Endothelial cell of umbilical vein (primary cell): ENCODE results near the gene HMG20A. TPM values are rescaled to one million over a fixed set of nuclear protein-coding genes. Genes with fewer than 3 reads are reported as not detected.

Experiments used
- BruUV-seq: library from RNA; stranded (reverse); fragments of 400-500 nt; replicated peaks from 2 replicates; lab custom pipeline; 2021; lab: Mats Ljungman, UMichigan
- CTCF ChIA-PET: fragments of 300-600, 350-600 bp; sonication (Branson Sonifier 250); formaldehyde crosslinking; loops from one replicate; lab custom pipeline; 2021; ENCODE audit warnings: antibody characterized with exemption, inconsistent platforms; lab: Charles Lee
- POLR2A ChIA-PET: fragments of 300-600, 350-600 bp; sonication (Branson Sonifier 250); formaldehyde crosslinking; loops from one replicate; lab custom pipeline; 2021; ENCODE audit warnings: antibody characterized with exemption, inconsistent platforms; lab: Charles Lee
- DNase-seq: peaks from one replicate; pipeline ENCODE4 v3.0.0-alpha.2; 2011; ENCODE audit warnings: low read depth, low spot score
- FAIRE-seq: peaks from 2 replicates; lab custom pipeline; 2011; peaks lifted over from hg19 to GRCh38; lab: Jason Lieb, UNC
- H2AFZ ChIP-seq: 2 replicates; pipeline ENCODE4 v1.6.0; 2012; ENCODE audit warnings: low read depth, low read length, control low read depth, inconsistent platforms
- H3K27ac ChIP-seq: 2 replicates; pipeline ENCODE4 v1.5.1; 2011; ENCODE audit warnings: low read depth, mild to moderate bottlenecking, control low read depth, low read length, moderate library complexity; ENCODE audit not compliant: insufficient read depth
- H3K27me3 ChIP-seq, 2 experiments: 2 replicates each; pipeline versions ENCODE4 v1.6.0 to v1.6.1; 2011; ENCODE audit warnings: low read length in 2 of 2, mixed read lengths in 1 of 2; ENCODE audit not compliant: control insufficient read depth in 2 of 2, insufficient read depth in 2 of 2
- H3K36me3 ChIP-seq, 2 experiments: 2 replicates in 1 of 2; 3 replicates in 1 of 2; pipeline ENCODE4 v1.5.1; 2011; ENCODE audit warnings: low read length in 2 of 2, mild to moderate bottlenecking in 1 of 2, moderate library complexity in 1 of 2; ENCODE audit not compliant: control insufficient read depth in 2 of 2, insufficient read depth in 2 of 2; ENCODE audit errors: extremely low read depth in 1 of 2
- H3K4me1 ChIP-seq: 3 replicates; pipeline ENCODE4 v1.5.1; 2011; ENCODE audit warnings: mild to moderate bottlenecking, low read length; ENCODE audit not compliant: control insufficient read depth, insufficient read depth; ENCODE audit errors: extremely low read depth
- H3K4me2 ChIP-seq: 2 replicates; pipeline ENCODE4 v1.6.1; 2011; ENCODE audit warnings: low read length, control low read depth, mixed read lengths; ENCODE audit not compliant: insufficient read depth
- H3K4me3 ChIP-seq, 3 experiments: fragments of 200-600 bp in 1 of 3; sonication (generic), shearing (Covaris generic) in 1 of 3; replicated peaks in 1 of 3; 2 replicates each; pipeline ENCODE4 v1.5.1; 2011 to 2016; ENCODE audit warnings: control low read depth in 3 of 3, low read length in 3 of 3, mild to moderate bottlenecking in 2 of 3, inconsistent platforms in 1 of 3, low read depth in 1 of 3, moderate library complexity in 1 of 3; ENCODE audit not compliant: insufficient read depth in 1 of 3
- H3K79me2 ChIP-seq: 2 replicates; pipeline ENCODE4 v1.6.0; 2012; ENCODE audit warnings: low read length, inconsistent platforms; ENCODE audit not compliant: control insufficient read depth, insufficient read depth
- H3K9ac ChIP-seq: replicated peaks from 2 replicates; pipeline ENCODE3; 2011; ENCODE audit warnings: low read length, control low read depth; ENCODE audit not compliant: insufficient read depth; ENCODE audit errors: extremely low read depth
- H3K9me1 ChIP-seq: replicated peaks from 3 replicates; pipeline ENCODE4 v1.6.0; 2011; ENCODE audit warnings: mild to moderate bottlenecking, low read length; ENCODE audit not compliant: control insufficient read depth, insufficient read depth; ENCODE audit errors: extremely low read depth
- H3K9me3 ChIP-seq: replicated peaks from 2 replicates; pipeline ENCODE4 v1.5.1; 2012; ENCODE audit warnings: low read length, inconsistent platforms; ENCODE audit not compliant: control insufficient read depth, insufficient read depth
- H4K20me1 ChIP-seq: replicated peaks from 2 replicates; pipeline ENCODE3; 2011; ENCODE audit warnings: mild to moderate bottlenecking, low read length; ENCODE audit not compliant: control insufficient read depth, insufficient read depth; ENCODE audit errors: extremely low read depth
- CTCF ChIP-seq, 2 donors: IDR thresholded peaks; 1 replicate in 1 of 2; 2 replicates in 1 of 2; pipeline ENCODE4 v1.5.1; 2011; ENCODE audit warnings: low read length in 2 of 2, mild to moderate bottlenecking in 2 of 2, moderate library complexity in 2 of 2, control low read depth in 1 of 2, inconsistent platforms in 1 of 2, low read depth in 1 of 2; ENCODE audit not compliant: insufficient read depth in 1 of 2; ENCODE audit errors: extremely low read depth in 1 of 2
- EZH2 ChIP-seq: IDR thresholded peaks from 2 replicates; pipeline ENCODE4 v1.6.1; 2012; ENCODE audit warnings: borderline replicate concordance, low read depth, mild to moderate bottlenecking, moderate library complexity, low read length, inconsistent platforms; ENCODE audit not compliant: severe bottlenecking
- FOS ChIP-seq: IDR thresholded peaks from 2 replicates; pipeline ENCODE4 v1.6.1; 2011; ENCODE audit warnings: mild to moderate bottlenecking, low read length, moderate library complexity, borderline replicate concordance; ENCODE audit not compliant: insufficient read depth
- GATA2 ChIP-seq: IDR thresholded peaks from 2 replicates; pipeline ENCODE4 v1.7.0; 2011; ENCODE audit warnings: low read depth, mild to moderate bottlenecking, moderate library complexity, mixed read lengths, low read length; ENCODE audit not compliant: insufficient read length, insufficient read depth
- JUN ChIP-seq: IDR thresholded peaks from 2 replicates; pipeline ENCODE4 v1.6.1; 2011; ENCODE audit warnings: borderline replicate concordance, low read depth; ENCODE audit not compliant: insufficient read length, insufficient read depth
- MYC ChIP-seq: IDR thresholded peaks from one replicate; pipeline ENCODE4 v1.6.1; 2011; ENCODE audit warnings: mild to moderate bottlenecking, low read depth, low read length
- POLR2A ChIP-seq: IDR thresholded peaks from 2 replicates; pipeline ENCODE4 v1.6.1; 2012; ENCODE audit warnings: low read depth, mild to moderate bottlenecking, control low read depth, low read length
- POLR2AphosphoS5 ChIP-seq: IDR thresholded peaks from 2 replicates; pipeline ENCODE4 v1.6.1; 2012; ENCODE audit warnings: low read depth, mild to moderate bottlenecking, control low read depth, low read length, moderate library complexity; ENCODE audit not compliant: insufficient read depth
- dilution Hi-C: fragments of 300-500 bp; cut with MboI; formaldehyde crosslinking; loops from one replicate; pipeline ENCODE4 v1.15.0; 2019; ENCODE audit warnings: low sequenced_read_pairs; ENCODE audit not compliant: extremely low pct_ligation_motif_present
- intact Hi-C: fragments of 100-400 bp; cut with micrococcal nuclease; formaldehyde crosslinking; loops from one replicate; pipeline ENCODE4 v1.10.0; 2022
- polyA plus RNA-seq, 4 experiments: library from polyadenylated mRNA; depleted of rRNA in 3 of 4; stranded (reverse) in 3 of 4; unstranded in 1 of 4; fragments of >200 nt; gene quantifications; 2 replicates each; pipeline versions ENCODE4 v1.2.1 to v1.2.3, GENCODE V29; 2011 to 2012; ENCODE audit warnings: missing spikeins in 1 of 4
- total RNA-seq: library from RNA; stranded (reverse); gene quantifications from 2 replicates; pipeline ENCODE4 v1.2.3, GENCODE V29; 2021
- TF ChIP-seq, protein P1 (sequence below): IDR thresholded peaks from 2 replicates; pipeline ENCODE4 v1.6.1; 2011; ENCODE audit not compliant: insufficient read depth, insufficient read length

The HMG20A gene
- total and polyA plus RNA-seq, 2 donors (not counting 3 experiments of a cell fraction or from before 2014, with no cell fraction given) = 35.8 to 44.0 TPM

- ChIA-PET POLR2A (no interaction called here), CTCF (no interaction called here)
- Histone ChIP-seq H3K79me2 (no peaks in the 10 kb centered on the region), H3K4me1 (no peaks in the 10 kb centered on the region), H3K9me1 (no peaks in the 10 kb centered on the region), H3K9ac (no peak overlapping the region), H3K27ac (no peak overlapping the region), H3K4me2 (no peak overlapping the region), H3K27me3 (no peaks in the 10 kb centered on the region), H3K36me3 (no peaks in the 10 kb centered on the region), H3K9me3 (no peaks in the 10 kb centered on the region), H4K20me1 (no peaks in the 10 kb centered on the region), H3K4me3 (no peak overlapping the region), H2AFZ (no peak overlapping the region)
- FAIRE-seq (no peak), DNase-seq (no peak)
- dilution Hi-C loops (no loop called here), intact Hi-C loops (no loop called here)
- BruUV-seq = no TSS peak
- no peak for TF ChIP-seq POLR2AphosphoS5
- TF ChIP-seq JUN = no peak
- TF ChIP-seq FOS = no peak
- TF ChIP-seq MYC = no peak
- no peak for TF ChIP-seq CTCF (IDR thresholded peaks at IDR 0.05; ENCODE audit: extremely low read depth in 1 of 2, insufficient read depth in 1 of 2, low read depth in 1 of 2, low read length in 2 of 2)
- TF ChIP-seq, protein P1, sequence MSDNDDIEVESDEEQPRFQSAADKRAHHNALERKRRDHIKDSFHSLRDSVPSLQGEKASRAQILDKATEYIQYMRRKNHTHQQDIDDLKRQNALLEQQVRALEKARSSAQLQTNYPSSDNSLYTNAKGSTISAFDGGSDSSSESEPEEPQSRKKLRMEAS = no peak
- no peak for TF ChIP-seq GATA2
- no peak for TF ChIP-seq EZH2
- no peak for TF ChIP-seq POLR2A
Measured at GRCh38 chr15:77525400-77525811, 104.7 kb downstream of the HMG20A start.
